Measurements from ENCODE around the gene ASPG.

- TF ChIP-seq CTCF (IDR thresholded peaks at IDR 0.05) (no peak), POLR2A (IDR thresholded peaks at IDR 0.05) (no peak)
Measured at GRCh38 chr14:104100171-104101085, 14.9 kb downstream of the ASPG start.

Data from esophagus squamous epithelium (tissue), 4 donors.